PFSK-1 (cell line): ENCODE measurements around the gene RGS9.

ENCODE experiments used
- FOXP2 ChIP-seq: optimal IDR thresholded peaks from 2 replicates; pipeline ENCODE3; 2011; ENCODE audit warnings: borderline replicate concordance, control low read depth, inconsistent platforms; ENCODE audit not compliant: insufficient read depth; ENCODE audit errors: extremely low read length, extremely low read depth
- POLR2AphosphoS5 ChIP-seq: IDR thresholded peaks from 2 replicates; pipeline ENCODE4 v1.6.1; 2012; ENCODE audit warnings: low read depth, mild to moderate bottlenecking, control low read depth, low read length, moderate library complexity
- SIN3A ChIP-seq: IDR thresholded peaks from 2 replicates; pipeline ENCODE4 v1.6.1; 2012; ENCODE audit warnings: mild to moderate bottlenecking, low read length, moderate library complexity, borderline replicate concordance; ENCODE audit not compliant: insufficient read depth
- TAF1 ChIP-seq: IDR thresholded peaks from 2 replicates; pipeline ENCODE4 v1.6.1; 2012; ENCODE audit warnings: low read length, control low read depth, borderline replicate concordance; ENCODE audit not compliant: insufficient read depth
- TF ChIP-seq, protein P1 (sequence below), 2 experiments: IDR thresholded peaks; 2 replicates each; pipeline versions ENCODE4 v1.6.1 to v1.8.0; 2011 to 2012; ENCODE audit warnings: low read depth in 2 of 2, low read length in 2 of 2, control low read depth in 1 of 2, inconsistent platforms in 1 of 2, mild to moderate bottlenecking in 1 of 2, moderate library complexity in 1 of 2; ENCODE audit not compliant: insufficient read depth in 1 of 2

DNA sequence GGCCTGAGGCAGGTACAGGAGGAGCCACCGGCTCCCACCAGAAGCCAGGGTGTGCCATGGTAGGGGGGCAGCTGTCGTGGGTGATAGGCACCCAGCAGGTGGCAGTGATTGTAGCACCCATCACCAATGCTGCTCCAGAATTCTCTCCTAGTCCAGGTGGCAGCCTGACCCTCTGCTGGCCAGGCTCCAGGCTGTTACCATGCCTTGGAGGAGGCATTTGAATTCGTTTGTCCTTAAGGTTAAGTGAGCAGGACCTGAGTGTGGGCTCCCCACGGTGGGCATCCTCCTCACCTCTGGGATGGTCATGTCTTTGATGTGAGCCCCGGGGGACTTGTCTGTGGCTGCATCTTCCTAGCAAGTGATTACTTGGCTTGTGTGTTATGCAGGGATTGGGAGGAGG, 59.4 kb downstream of the RGS9 start:
- TF ChIP-seq SIN3A (no peak), TAF1 (no peak), POLR2AphosphoS5 (no peak), FOXP2 (no peak)
- TF ChIP-seq, protein P1, sequence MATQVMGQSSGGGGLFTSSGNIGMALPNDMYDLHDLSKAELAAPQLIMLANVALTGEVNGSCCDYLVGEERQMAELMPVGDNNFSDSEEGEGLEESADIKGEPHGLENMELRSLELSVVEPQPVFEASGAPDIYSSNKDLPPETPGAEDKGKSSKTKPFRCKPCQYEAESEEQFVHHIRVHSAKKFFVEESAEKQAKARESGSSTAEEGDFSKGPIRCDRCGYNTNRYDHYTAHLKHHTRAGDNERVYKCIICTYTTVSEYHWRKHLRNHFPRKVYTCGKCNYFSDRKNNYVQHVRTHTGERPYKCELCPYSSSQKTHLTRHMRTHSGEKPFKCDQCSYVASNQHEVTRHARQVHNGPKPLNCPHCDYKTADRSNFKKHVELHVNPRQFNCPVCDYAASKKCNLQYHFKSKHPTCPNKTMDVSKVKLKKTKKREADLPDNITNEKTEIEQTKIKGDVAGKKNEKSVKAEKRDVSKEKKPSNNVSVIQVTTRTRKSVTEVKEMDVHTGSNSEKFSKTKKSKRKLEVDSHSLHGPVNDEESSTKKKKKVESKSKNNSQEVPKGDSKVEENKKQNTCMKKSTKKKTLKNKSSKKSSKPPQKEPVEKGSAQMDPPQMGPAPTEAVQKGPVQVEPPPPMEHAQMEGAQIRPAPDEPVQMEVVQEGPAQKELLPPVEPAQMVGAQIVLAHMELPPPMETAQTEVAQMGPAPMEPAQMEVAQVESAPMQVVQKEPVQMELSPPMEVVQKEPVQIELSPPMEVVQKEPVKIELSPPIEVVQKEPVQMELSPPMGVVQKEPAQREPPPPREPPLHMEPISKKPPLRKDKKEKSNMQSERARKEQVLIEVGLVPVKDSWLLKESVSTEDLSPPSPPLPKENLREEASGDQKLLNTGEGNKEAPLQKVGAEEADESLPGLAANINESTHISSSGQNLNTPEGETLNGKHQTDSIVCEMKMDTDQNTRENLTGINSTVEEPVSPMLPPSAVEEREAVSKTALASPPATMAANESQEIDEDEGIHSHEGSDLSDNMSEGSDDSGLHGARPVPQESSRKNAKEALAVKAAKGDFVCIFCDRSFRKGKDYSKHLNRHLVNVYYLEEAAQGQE (IDR thresholded peaks at IDR 0.05; ENCODE audit: insufficient read depth in 1 of 2, low read depth in 2 of 2, low read length in 2 of 2) = no peak
